A673 (cell line): ENCODE data around the gene CMIP. TPM values are rescaled to one million over a fixed set of nuclear protein-coding genes. Genes with fewer than 3 reads are reported as not detected.

Source experiments
- BruUV-seq: library from RNA; stranded (reverse); fragments of 400-500 nt; replicated peaks from 2 replicates; lab custom pipeline; 2021; lab: Mats Ljungman, UMichigan
- CTCF ChIA-PET: fragments of 300-600 bp; sonication (Branson Sonifier 250); formaldehyde crosslinking; loops from one replicate; lab custom pipeline; 2022; ENCODE audit warnings: antibody characterized with exemption; lab: Charles Lee
- POLR2A ChIA-PET: fragments of 300-600 bp; sonication (Branson Sonifier 250); formaldehyde crosslinking; loops from one replicate; lab custom pipeline; 2022; ENCODE audit warnings: antibody characterized with exemption; ENCODE audit not compliant: low non-redundant PET; lab: Charles Lee
- DNase-seq: peaks from one replicate; pipeline ENCODE4 v3.0.0-alpha.2; 2015; ENCODE audit warnings: low spot score
- H3K27ac ChIP-seq: fragments of 200-600 bp; sonication (generic); 2 replicates; pipeline ENCODE4 v1.5.1; 2016; ENCODE audit warnings: mixed run types, low read depth, mild to moderate bottlenecking, mixed read lengths, antibody characterized with exemption, low read length; ENCODE audit not compliant: poor library complexity, severe bottlenecking
- H3K27me3 ChIP-seq: fragments of 200-600 bp; sonication (generic); replicated peaks from 2 replicates; pipeline ENCODE4 v1.6.1; 2017; ENCODE audit warnings: mixed run types, low read depth, mild to moderate bottlenecking, mixed read lengths, antibody characterized with exemption, low read length; ENCODE audit not compliant: insufficient read depth, poor library complexity
- H3K36me3 ChIP-seq: fragments of 200-600 bp; sonication (generic); 2 replicates; pipeline ENCODE4 v1.6.1; 2016; ENCODE audit warnings: mixed run types, mild to moderate bottlenecking, mixed read lengths, antibody characterized with exemption, low read length; ENCODE audit not compliant: insufficient read depth, poor library complexity, severe bottlenecking
- H3K4me1 ChIP-seq: fragments of 200-600 bp; sonication (generic); 2 replicates; pipeline ENCODE4 v1.6.1; 2017; ENCODE audit warnings: mixed run types, mild to moderate bottlenecking, mixed read lengths, antibody characterized with exemption, low read length; ENCODE audit not compliant: insufficient read depth, poor library complexity, severe bottlenecking
- H3K4me3 ChIP-seq: fragments of 200-600 bp; sonication (generic); 2 replicates; pipeline ENCODE4 v1.5.1; 2016; ENCODE audit warnings: low read depth, mixed run types, mild to moderate bottlenecking, mixed read lengths, low read length; ENCODE audit not compliant: poor library complexity, severe bottlenecking
- H3K9me3 ChIP-seq: fragments of 200-600 bp; sonication (generic); 2 replicates; pipeline ENCODE4 v1.6.1; 2016; ENCODE audit warnings: mixed run types, low read depth, mild to moderate bottlenecking, mixed read lengths, antibody characterized with exemption, low read length; ENCODE audit not compliant: poor library complexity, severe bottlenecking
- EZH2 ChIP-seq: fragments of 200-600 bp; sonication (generic); IDR thresholded peaks from 2 replicates; pipeline ENCODE4 v1.6.1; 2017; ENCODE audit warnings: borderline replicate concordance, low read depth, mild to moderate bottlenecking, mixed read lengths, antibody characterized with exemption, low read length; ENCODE audit not compliant: poor library complexity, severe bottlenecking
- intact Hi-C: fragments of 100-400 bp; cut with micrococcal nuclease; formaldehyde crosslinking; loops from one replicate; pipeline ENCODE4 v1.10.0; 2022; ENCODE audit not compliant: unreplicated experiment
- total RNA-seq: library from RNA; stranded (reverse); gene quantifications from 2 replicates; pipeline ENCODE4 v1.2.3, GENCODE V29; 2021
- TF ChIP-seq, protein P1 (sequence below): fragments of 300-800, 200-600 bp; sonication (generic); conservative IDR thresholded peaks from 2 replicates; pipeline ENCODE4 v1.5.1; 2017; ENCODE audit warnings: low read depth, mild to moderate bottlenecking, antibody characterized with exemption, low read length, moderate library complexity, mixed read lengths

CMIP gene
- total RNA-seq, 1 experiment from 2014 or later: 25.5 TPM

DNA sequence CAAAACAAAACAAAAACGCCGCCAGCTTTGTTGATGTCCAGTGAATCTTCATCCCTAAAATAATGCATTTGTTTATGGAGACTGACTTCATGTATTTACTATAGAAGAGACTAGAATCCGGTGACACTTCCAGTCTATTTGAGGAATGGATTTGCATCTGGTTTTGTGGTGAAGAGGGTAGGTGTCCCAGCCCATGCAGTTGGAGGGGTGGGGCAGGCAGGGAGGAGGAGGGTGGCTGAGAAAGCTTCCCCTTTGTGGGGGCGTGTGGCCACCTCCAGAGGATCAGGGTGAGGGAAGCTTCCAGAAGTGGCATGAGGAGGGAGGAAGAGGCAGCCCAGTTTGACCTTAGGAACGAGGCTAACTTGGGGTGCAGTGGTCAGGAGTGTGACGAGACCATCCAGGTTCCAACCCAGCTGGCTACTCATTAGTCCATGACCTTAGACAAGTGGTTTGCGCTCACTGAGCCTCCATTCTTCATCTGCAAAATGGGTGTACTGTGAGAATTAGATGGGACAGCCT is 69.5 kb downstream of the CMIP start:
- Histone ChIP-seq H3K27ac (no peak overlapping the region), H3K27me3 (no peaks in the 10 kb centered on the region), H3K9me3 (no peaks in the 10 kb centered on the region), H3K36me3 (no peaks in the 10 kb centered on the region), H3K4me3 (no peak overlapping the region), H3K4me1 (no peaks in the 10 kb centered on the region)
- ChIA-PET CTCF (no interaction called here), POLR2A (no interaction called here)
- DNase-seq: no peak
- no TSS peak for BruUV-seq
- no peak for TF ChIP-seq EZH2
- TF ChIP-seq, protein P1, sequence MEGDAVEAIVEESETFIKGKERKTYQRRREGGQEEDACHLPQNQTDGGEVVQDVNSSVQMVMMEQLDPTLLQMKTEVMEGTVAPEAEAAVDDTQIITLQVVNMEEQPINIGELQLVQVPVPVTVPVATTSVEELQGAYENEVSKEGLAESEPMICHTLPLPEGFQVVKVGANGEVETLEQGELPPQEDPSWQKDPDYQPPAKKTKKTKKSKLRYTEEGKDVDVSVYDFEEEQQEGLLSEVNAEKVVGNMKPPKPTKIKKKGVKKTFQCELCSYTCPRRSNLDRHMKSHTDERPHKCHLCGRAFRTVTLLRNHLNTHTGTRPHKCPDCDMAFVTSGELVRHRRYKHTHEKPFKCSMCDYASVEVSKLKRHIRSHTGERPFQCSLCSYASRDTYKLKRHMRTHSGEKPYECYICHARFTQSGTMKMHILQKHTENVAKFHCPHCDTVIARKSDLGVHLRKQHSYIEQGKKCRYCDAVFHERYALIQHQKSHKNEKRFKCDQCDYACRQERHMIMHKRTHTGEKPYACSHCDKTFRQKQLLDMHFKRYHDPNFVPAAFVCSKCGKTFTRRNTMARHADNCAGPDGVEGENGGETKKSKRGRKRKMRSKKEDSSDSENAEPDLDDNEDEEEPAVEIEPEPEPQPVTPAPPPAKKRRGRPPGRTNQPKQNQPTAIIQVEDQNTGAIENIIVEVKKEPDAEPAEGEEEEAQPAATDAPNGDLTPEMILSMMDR: no peak
- intact Hi-C loops: no loop called here

DNA sequence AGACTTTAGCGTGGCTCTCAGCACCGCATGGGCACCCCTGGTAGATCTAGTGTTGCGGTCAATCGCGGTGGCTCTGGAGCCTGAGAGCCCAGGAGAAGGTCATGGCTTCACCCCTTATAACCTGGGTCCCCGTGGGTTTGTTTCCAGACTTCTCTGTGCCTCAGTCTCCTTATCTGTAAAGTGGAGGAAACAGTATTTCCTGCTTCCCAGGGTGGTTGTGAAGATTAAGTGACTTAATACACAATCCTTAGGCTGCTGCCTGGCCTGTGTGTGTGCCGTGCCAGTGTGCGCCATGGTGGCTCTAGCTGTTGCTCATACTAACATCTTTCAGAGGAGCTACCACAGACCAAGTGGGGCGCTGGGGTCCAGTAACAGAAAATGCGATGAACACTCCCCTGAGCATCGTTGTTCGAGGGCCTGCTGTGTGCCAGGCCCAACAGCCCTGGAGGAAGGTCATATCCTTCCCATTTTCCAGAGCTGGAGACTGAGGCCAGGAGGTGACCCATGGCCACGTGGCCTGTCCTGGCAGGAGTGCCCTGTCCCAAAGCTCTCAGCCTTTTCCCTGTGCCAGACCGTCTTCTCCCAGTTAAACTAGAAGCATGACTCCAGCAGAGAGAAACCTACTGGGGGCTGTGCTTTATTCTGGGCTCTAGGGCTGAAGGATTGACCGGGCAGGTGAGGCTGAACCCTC is 70.1 kb downstream of the CMIP start:
- H3K27ac ChIP-seq: no peak overlapping the region
- H3K27me3 ChIP-seq: no peaks in the 10 kb centered on the region
- BruUV-seq: no TSS peak
- no peak for TF ChIP-seq EZH2
- TF ChIP-seq, protein P1: no peak
- intact Hi-C loops: no loop called here
- H3K4me1 ChIP-seq: no peaks in the 10 kb centered on the region
- no peaks in the 10 kb centered on the region for H3K36me3 ChIP-seq
- H3K4me3 ChIP-seq: no peak overlapping the region
- POLR2A ChIA-PET: no interaction called here
- CTCF ChIA-PET: no interaction called here
- no peaks in the 10 kb centered on the region for H3K9me3 ChIP-seq
- DNase-seq: no peak

DNA sequence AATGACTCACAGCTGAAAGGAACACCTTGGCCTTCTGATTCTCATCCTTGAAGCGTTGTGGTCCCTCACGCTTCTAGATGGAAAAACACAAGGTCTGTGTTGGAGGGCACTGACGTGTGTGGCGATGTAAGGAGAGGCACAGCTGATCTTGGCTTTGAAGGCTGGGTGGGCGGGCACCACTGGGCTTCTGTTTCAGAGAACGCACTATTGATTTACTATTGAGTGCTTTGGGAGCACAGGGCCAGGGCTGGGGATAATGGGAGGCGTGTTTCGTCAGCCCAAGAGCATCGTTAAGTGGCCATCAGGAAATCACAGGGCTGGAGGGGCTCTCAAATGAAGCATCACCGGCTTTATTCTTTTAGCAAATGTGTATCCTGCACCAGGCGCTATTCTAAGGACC is 70.7 kb downstream of the CMIP start:
- H3K27ac ChIP-seq: no peak overlapping the region

More for the DNA sequence above, 70.7 kb downstream of the CMIP start:
- ChIA-PET POLR2A (no interaction called here), CTCF (no interaction called here)
- H3K4me1 ChIP-seq: no peaks in the 10 kb centered on the region
- no peak for DNase-seq
- intact Hi-C loops: no loop called here
- H3K9me3 ChIP-seq: no peaks in the 10 kb centered on the region
- TF ChIP-seq, protein P1: no peak
- no peak for TF ChIP-seq EZH2
- no TSS peak for BruUV-seq
- H3K27me3 ChIP-seq: no peaks in the 10 kb centered on the region
- no peaks in the 10 kb centered on the region for H3K36me3 ChIP-seq
- H3K4me3 ChIP-seq: no peak overlapping the region
